Measurements from ENCODE around the gene STX1B. TPM values are rescaled to one million over a fixed set of nuclear protein-coding genes. Genes with fewer than 3 reads are reported as not detected.
A peak's percentile ranks its signal among the peaks of the same experiment; 100 is the strongest.

The STX1B gene
- total and polyA plus RNA-seq, 7 experiments from 2014 or later = 0.37 to 5.2 (median 4.2) TPM

DNA sequence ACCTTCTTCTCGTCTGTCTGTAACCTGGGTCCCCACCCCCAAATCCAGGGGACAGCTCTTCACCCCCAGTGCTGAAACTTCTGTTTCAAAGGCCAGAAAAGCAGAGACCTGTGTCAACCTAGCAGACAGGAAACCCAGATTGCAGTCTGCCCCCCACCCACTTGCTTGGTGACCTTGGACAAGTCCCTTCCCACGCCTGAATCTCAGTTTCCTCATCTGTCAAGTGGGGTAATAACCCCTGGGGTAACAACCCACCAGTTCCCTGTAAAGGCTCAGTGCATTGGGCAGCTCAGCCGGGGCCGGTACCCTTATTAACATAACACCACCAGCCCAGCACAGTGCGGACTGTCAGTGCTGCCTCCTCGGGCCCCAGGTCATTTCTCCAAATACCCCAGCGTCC, 1.3 kb downstream of the STX1B start:
- ChIA-PET POLR2A (interaction anchor here (0.7 to 1.3 kb wide), 2 partner anchors 24 to 261 kb away, joined by 3 read pairs; partner anchors contain the start of gene STX4), CTCF (no interaction called here)
- H3K36me3 Mint-ChIP-seq = no peaks in the 10 kb centered on the region
- intact Hi-C loops (cut with micrococcal nuclease) = no loop called here
- Histone ChIP-seq H3K4me1 (ENCODE audit: control insufficient read depth in 2 of 2, insufficient read depth in 2 of 2, low read length in 2 of 2) (peaks cover 3 to 6% of the 10 kb centered on the region in 2 donors), H3K36me3 (ENCODE audit: control insufficient read depth in 2 of 3, insufficient read depth in 3 of 3, low read length in 3 of 3) (no peaks in the 10 kb centered on the region), H3K27ac (ENCODE audit: low read depth, low read length) (no peak overlapping the region), H3K9me3 (ENCODE audit: control insufficient read depth in 2 of 3, low read length in 3 of 3) (no peaks in the 10 kb centered on the region), H3K4me3 (ENCODE audit: low read length) (no peak overlapping the region), H3K27me3 (ENCODE audit: control insufficient read depth in 2 of 2, insufficient read depth in 2 of 2, low read length in 2 of 2) (no peaks in the 10 kb centered on the region)
- DNase-seq = no peak
- peaks cover 13 to 31% (median 20%) of the 10 kb centered on the region in 7 donors for H3K4me1 Mint-ChIP-seq
- no peak for ATAC-seq
- peak overlapping the region in 4 of 9 donors; percentile 32 to 81 (median 68) for H3K27ac Mint-ChIP-seq
- H3K4me3 Mint-ChIP-seq = peak overlapping the region in 9 of 10 donors; percentile 20 to 91 (median 35)
- no peaks in the 10 kb centered on the region for H3K9me3 Mint-ChIP-seq
- peaks cover 0 to 59% (median 17%) of the 10 kb centered on the region in 5 donors for H3K27me3 Mint-ChIP-seq

DNA sequence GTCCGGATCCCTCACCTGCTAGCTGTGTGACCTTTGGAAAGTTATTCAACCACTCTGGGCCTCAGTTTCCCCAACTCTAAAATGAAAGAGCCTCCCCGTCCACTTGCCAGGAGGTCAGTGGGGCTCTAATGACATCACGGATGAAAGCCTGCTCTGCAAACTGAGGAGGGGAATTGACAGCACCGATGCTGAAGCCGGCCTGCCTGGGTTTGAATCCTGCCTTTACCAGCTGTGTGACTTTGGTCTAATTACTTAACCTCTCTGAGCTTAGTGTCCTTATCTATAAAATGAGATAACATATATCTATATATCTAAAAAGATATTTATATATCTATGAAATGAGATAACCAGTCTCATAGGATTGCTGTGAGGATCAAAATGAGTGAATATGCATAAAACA, 1.9 kb downstream of the STX1B start:
- H3K9me3 ChIP-seq (ENCODE audit: control insufficient read depth in 2 of 3, low read length in 3 of 3) = no peaks in the 10 kb centered on the region
- Mint-ChIP-seq H3K27me3 (peaks cover 0 to 57% (median 15%) of the 10 kb centered on the region in 5 donors), H3K4me1 (peaks cover 13 to 29% (median 18%) of the 10 kb centered on the region in 7 donors), H3K36me3 (no peaks in the 10 kb centered on the region), H3K27ac (peak overlapping the region in 2 of 9 donors; percentile 32 to 60), H3K4me3 (peak overlapping the region in 3 of 10 donors; percentile 20 to 39 (median 35)), H3K9me3 (no peaks in the 10 kb centered on the region)
- no peak overlapping the region for H3K27ac ChIP-seq (ENCODE audit: low read depth, low read length)
- no peak for ATAC-seq
- H3K4me1 ChIP-seq (ENCODE audit: control insufficient read depth in 2 of 2, insufficient read depth in 2 of 2, low read length in 2 of 2) = peaks cover 3 to 6% of the 10 kb centered on the region in 2 donors
- CTCF ChIA-PET = no interaction called here
- POLR2A ChIA-PET = interaction anchor here (0.7 to 1.3 kb wide), 2 partner anchors 25 to 261 kb away, joined by 3 read pairs; partner anchors contain the start of gene STX4
- DNase-seq = no peak
- H3K36me3 ChIP-seq (ENCODE audit: control insufficient read depth in 2 of 3, insufficient read depth in 3 of 3, low read length in 3 of 3) = no peaks in the 10 kb centered on the region
- intact Hi-C loops (cut with micrococcal nuclease) = no loop called here
- H3K27me3 ChIP-seq (ENCODE audit: control insufficient read depth in 2 of 2, insufficient read depth in 2 of 2, low read length in 2 of 2) = no peaks in the 10 kb centered on the region
- no peak overlapping the region for H3K4me3 ChIP-seq (ENCODE audit: low read length)

DNA sequence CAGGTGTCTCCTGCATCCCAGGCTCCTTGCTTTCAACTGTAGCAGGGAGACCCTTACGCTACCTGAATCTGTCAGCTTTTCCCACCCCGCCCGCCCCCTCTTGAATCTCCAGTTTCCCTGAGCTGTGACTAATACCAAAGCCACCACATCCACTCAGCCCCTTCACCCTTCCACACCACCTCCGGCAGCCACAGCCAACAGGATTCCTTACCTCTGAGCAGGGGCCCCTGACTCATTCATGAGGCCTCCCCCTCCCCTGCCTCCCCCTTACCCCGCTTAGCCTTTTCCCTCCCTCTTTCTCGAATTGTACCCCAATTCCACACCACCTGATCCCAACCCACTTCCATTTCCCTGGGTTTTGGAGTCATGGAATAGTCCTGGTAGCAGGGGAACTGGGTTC, 2.3 kb downstream of the STX1B start:
- peaks cover 13 to 25% (median 16%) of the 10 kb centered on the region in 7 donors for H3K4me1 Mint-ChIP-seq
- Histone ChIP-seq H3K4me3 (ENCODE audit: low read length) (no peak overlapping the region), H3K9me3 (ENCODE audit: control insufficient read depth in 2 of 3, low read length in 3 of 3) (no peaks in the 10 kb centered on the region), H3K4me1 (ENCODE audit: control insufficient read depth in 2 of 2, insufficient read depth in 2 of 2, low read length in 2 of 2) (peaks cover 3 to 6% of the 10 kb centered on the region in 2 donors), H3K27ac (ENCODE audit: low read depth, low read length) (no peak overlapping the region), H3K27me3 (ENCODE audit: control insufficient read depth in 2 of 2, insufficient read depth in 2 of 2, low read length in 2 of 2) (no peaks in the 10 kb centered on the region), H3K36me3 (ENCODE audit: control insufficient read depth in 2 of 3, insufficient read depth in 3 of 3, low read length in 3 of 3) (no peaks in the 10 kb centered on the region)
- CTCF ChIA-PET = no interaction called here
- POLR2A ChIA-PET = interaction anchor here (1.3 kb wide), 1 partner anchor 25 kb away, joined by 3 read pairs; the partner anchor contains the start of gene STX4
- no peaks in the 10 kb centered on the region for H3K36me3 Mint-ChIP-seq
- ATAC-seq (no peak), DNase-seq (no peak)
- intact Hi-C loops (cut with micrococcal nuclease) = no loop called here
- H3K27me3 Mint-ChIP-seq = peaks cover 0 to 53% (median 11%) of the 10 kb centered on the region in 5 donors
- H3K9me3 Mint-ChIP-seq = no peaks in the 10 kb centered on the region
- H3K27ac Mint-ChIP-seq = no peak overlapping the region
- no peak overlapping the region for H3K4me3 Mint-ChIP-seq

DNA sequence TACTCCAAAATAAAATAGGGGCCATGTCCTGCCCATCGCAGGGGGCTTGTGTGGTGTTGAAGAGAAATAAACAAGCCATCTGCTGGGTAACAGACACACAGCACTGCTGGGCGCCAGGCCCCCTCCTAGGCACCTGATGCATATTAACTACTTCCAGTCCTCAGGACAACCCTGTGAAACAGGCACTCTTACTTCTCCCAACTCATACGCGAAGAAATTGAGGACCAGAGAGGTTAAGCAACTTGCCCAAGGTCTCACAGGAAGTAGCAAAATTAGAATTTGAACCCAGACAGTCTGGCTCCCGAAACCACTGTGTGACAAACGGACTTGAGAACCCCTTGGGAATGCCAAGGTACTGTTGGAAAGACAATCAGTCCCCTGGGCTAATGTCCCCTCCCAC, 2.8 kb downstream of the STX1B start:
- Mint-ChIP-seq H3K4me1 (peaks cover 13 to 25% (median 16%) of the 10 kb centered on the region in 7 donors), H3K9me3 (no peaks in the 10 kb centered on the region), H3K27ac (peak overlapping the region in 2 of 9 donors; percentile 36 to 56), H3K36me3 (no peaks in the 10 kb centered on the region), H3K4me3 (no peak overlapping the region), H3K27me3 (peaks cover 0 to 48% (median 10%) of the 10 kb centered on the region in 5 donors)
- H3K4me3 ChIP-seq (ENCODE audit: low read length) = no peak overlapping the region
- ChIA-PET CTCF (no interaction called here), POLR2A (no interaction called here)
- ATAC-seq = no peak
- intact Hi-C loops (cut with micrococcal nuclease) = no loop called here
- no peak for DNase-seq
- peaks cover 3 to 6% of the 10 kb centered on the region in 2 donors for H3K4me1 ChIP-seq (ENCODE audit: control insufficient read depth in 2 of 2, insufficient read depth in 2 of 2, low read length in 2 of 2)
- H3K36me3 ChIP-seq (ENCODE audit: control insufficient read depth in 2 of 3, insufficient read depth in 3 of 3, low read length in 3 of 3) = no peaks in the 10 kb centered on the region
- no peak overlapping the region for H3K27ac ChIP-seq (ENCODE audit: low read depth, low read length)
- no peaks in the 10 kb centered on the region for H3K27me3 ChIP-seq (ENCODE audit: control insufficient read depth in 2 of 2, insufficient read depth in 2 of 2, low read length in 2 of 2)
- H3K9me3 ChIP-seq (ENCODE audit: control insufficient read depth in 2 of 3, low read length in 3 of 3) = no peaks in the 10 kb centered on the region

DNA sequence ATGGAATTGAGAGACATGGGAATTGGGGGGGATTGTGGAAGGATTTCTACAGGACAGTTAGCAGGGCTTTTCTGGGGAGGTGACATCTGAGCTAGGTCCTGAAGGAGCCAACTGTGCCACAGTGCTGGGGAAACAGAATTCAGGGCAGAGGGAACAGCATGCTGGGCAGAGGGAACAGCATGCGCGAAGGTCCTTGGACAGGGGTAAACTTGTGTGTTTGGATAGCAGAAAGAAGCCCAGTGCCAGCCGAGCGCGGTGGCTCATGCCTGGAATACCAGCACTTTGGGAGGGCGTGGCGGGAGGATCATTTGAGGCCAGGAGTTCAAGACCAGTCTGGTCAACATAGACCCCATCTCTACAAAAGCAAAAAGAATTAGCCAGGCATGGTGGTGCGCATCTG, 3.8 kb downstream of the STX1B start:
- Mint-ChIP-seq H3K27me3 (peaks cover 0 to 37% (median 3%) of the 10 kb centered on the region in 5 donors), H3K4me1 (peaks cover 9 to 20% (median 13%) of the 10 kb centered on the region in 7 donors), H3K4me3 (no peak overlapping the region), H3K9me3 (no peaks in the 10 kb centered on the region), H3K27ac (peak overlapping the region in 2 of 9 donors; percentile 14 to 51), H3K36me3 (no peaks in the 10 kb centered on the region)
- no peaks in the 10 kb centered on the region for H3K36me3 ChIP-seq (ENCODE audit: control insufficient read depth in 2 of 3, insufficient read depth in 3 of 3, low read length in 3 of 3)
- H3K27ac ChIP-seq (ENCODE audit: low read depth, low read length) = no peak overlapping the region
- DNase-seq = no peak
- CTCF ChIA-PET = no interaction called here
- no peak for ATAC-seq
- peaks cover 3 to 6% of the 10 kb centered on the region in 2 donors for H3K4me1 ChIP-seq (ENCODE audit: control insufficient read depth in 2 of 2, insufficient read depth in 2 of 2, low read length in 2 of 2)
- intact Hi-C loops (cut with micrococcal nuclease) = no loop called here
- H3K9me3 ChIP-seq (ENCODE audit: control insufficient read depth in 2 of 3, low read length in 3 of 3) = no peaks in the 10 kb centered on the region
- no peak overlapping the region for H3K4me3 ChIP-seq (ENCODE audit: low read length)
- POLR2A ChIA-PET = interaction anchor here (1.0 kb wide), 1 partner anchor 14 kb away, joined by 4 read pairs; no protein-coding TSS in a partner anchor
- no peaks in the 10 kb centered on the region for H3K27me3 ChIP-seq (ENCODE audit: control insufficient read depth in 2 of 2, insufficient read depth in 2 of 2, low read length in 2 of 2)

DNA sequence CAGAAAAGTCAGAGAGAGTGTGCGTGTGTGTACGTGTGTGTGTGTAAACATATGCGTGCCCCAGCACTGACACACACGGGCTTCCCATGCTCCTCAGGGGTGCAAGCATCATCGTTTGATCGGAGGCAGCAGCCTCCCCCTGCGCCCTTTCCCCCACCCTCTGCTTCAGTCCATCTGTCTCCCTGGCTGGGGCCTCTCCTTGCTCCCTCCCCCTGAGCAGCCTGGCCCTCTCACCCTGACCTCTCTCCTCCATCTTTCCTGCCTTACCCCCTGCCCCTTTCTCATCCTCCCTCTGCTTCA, 4.4 kb downstream of the STX1B start:
- Histone ChIP-seq H3K27me3 (ENCODE audit: control insufficient read depth in 2 of 2, insufficient read depth in 2 of 2, low read length in 2 of 2) (no peaks in the 10 kb centered on the region), H3K4me1 (ENCODE audit: control insufficient read depth in 2 of 2, insufficient read depth in 2 of 2, low read length in 2 of 2) (peaks cover 1 to 2% of the 10 kb centered on the region in 2 donors), H3K36me3 (ENCODE audit: control insufficient read depth in 2 of 3, insufficient read depth in 3 of 3, low read length in 3 of 3) (no peaks in the 10 kb centered on the region), H3K27ac (ENCODE audit: low read depth, low read length) (no peak overlapping the region), H3K9me3 (ENCODE audit: control insufficient read depth in 2 of 3, low read length in 3 of 3) (no peaks in the 10 kb centered on the region), H3K4me3 (ENCODE audit: low read length) (no peak overlapping the region)
- intact Hi-C loops (cut with micrococcal nuclease) = no loop called here
- H3K4me1 Mint-ChIP-seq = peaks cover 5 to 15% (median 9%) of the 10 kb centered on the region in 7 donors
- ATAC-seq = no peak
- peaks cover 0 to 31% (median 0%) of the 10 kb centered on the region in 5 donors for H3K27me3 Mint-ChIP-seq
- CTCF ChIA-PET = no interaction called here
- H3K27ac Mint-ChIP-seq = no peak overlapping the region
- no peaks in the 10 kb centered on the region for H3K9me3 Mint-ChIP-seq
- no peak overlapping the region for H3K4me3 Mint-ChIP-seq
- H3K36me3 Mint-ChIP-seq = no peaks in the 10 kb centered on the region
- no peak for DNase-seq
- POLR2A ChIA-PET = interaction anchor here (0.8 kb wide), 1 partner anchor 114 kb away, joined by 3 read pairs; no protein-coding TSS in a partner anchor

All from naive thymus-derived CD4-positive, alpha-beta T cell (primary cell).